ENCODE measurements around the gene NXF1.

GRCh38 chr11:62804310-62805075 lies 747 bp downstream of the NXF1 start:
- TF ChIP-seq, protein P1, sequence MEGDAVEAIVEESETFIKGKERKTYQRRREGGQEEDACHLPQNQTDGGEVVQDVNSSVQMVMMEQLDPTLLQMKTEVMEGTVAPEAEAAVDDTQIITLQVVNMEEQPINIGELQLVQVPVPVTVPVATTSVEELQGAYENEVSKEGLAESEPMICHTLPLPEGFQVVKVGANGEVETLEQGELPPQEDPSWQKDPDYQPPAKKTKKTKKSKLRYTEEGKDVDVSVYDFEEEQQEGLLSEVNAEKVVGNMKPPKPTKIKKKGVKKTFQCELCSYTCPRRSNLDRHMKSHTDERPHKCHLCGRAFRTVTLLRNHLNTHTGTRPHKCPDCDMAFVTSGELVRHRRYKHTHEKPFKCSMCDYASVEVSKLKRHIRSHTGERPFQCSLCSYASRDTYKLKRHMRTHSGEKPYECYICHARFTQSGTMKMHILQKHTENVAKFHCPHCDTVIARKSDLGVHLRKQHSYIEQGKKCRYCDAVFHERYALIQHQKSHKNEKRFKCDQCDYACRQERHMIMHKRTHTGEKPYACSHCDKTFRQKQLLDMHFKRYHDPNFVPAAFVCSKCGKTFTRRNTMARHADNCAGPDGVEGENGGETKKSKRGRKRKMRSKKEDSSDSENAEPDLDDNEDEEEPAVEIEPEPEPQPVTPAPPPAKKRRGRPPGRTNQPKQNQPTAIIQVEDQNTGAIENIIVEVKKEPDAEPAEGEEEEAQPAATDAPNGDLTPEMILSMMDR (conservative IDR thresholded peaks at IDR 0.05 in 1 of 2, IDR thresholded peaks at IDR 0.05 in 1 of 2; ENCODE audit: low read depth in 1 of 2, low read length in 2 of 2): no peak
- no peak for TF ChIP-seq EZH2 (IDR thresholded peaks at IDR 0.05; ENCODE audit: low read length, missing control alignments)
